ENCODE measurements around the gene KLK13. TPM values are rescaled to one million over a fixed set of nuclear protein-coding genes. Genes with fewer than 3 reads are reported as not detected.

Gene KLK13
- total RNA-seq, 2 donors from 2014 or later = not detected

DNA sequence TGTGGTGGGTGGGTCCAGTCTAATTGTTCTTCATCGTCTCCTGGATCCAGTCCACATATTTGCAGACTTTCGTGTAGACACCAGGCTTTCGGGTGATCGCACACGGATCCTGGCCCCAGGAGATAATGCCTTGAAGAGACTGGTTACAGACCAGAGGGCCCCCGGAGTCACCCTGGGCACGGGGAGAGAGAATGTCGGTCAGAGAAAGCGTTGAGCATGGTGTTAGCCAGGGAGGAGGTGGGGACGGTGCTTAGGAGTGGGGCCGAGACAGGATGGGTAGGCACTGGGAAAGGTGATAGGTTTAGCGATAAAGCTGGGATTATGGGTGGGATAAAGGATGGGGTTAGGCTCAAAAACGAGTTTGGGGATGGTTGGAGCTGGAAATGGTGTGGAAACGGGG, 42.4 kb downstream of the KLK13 start:
- Histone ChIP-seq H3K27me3 (peaks cover 27% of the 10 kb centered on the region), H3K9me3 (no peaks in the 10 kb centered on the region), H3K4me3 (no peak overlapping the region), H3K4me1 (peaks cover 7% of the 10 kb centered on the region), H3K27ac (no peak overlapping the region), H3K9ac (ENCODE audit: low read depth in 2 of 2, low read length in 2 of 2) (no peak overlapping the region), H3K36me3 (no peaks in the 10 kb centered on the region)
- TF ChIP-seq, protein P1, sequence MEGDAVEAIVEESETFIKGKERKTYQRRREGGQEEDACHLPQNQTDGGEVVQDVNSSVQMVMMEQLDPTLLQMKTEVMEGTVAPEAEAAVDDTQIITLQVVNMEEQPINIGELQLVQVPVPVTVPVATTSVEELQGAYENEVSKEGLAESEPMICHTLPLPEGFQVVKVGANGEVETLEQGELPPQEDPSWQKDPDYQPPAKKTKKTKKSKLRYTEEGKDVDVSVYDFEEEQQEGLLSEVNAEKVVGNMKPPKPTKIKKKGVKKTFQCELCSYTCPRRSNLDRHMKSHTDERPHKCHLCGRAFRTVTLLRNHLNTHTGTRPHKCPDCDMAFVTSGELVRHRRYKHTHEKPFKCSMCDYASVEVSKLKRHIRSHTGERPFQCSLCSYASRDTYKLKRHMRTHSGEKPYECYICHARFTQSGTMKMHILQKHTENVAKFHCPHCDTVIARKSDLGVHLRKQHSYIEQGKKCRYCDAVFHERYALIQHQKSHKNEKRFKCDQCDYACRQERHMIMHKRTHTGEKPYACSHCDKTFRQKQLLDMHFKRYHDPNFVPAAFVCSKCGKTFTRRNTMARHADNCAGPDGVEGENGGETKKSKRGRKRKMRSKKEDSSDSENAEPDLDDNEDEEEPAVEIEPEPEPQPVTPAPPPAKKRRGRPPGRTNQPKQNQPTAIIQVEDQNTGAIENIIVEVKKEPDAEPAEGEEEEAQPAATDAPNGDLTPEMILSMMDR (IDR thresholded peaks at IDR 0.05) = no peak
- DNase-seq = no peak
- intact Hi-C loops (cut with DNase I) = loop anchor here (5.0 to 10.0 kb wide), 2 partner anchors 70 to 152 kb away; no protein-coding TSS in a partner anchor

DNA sequence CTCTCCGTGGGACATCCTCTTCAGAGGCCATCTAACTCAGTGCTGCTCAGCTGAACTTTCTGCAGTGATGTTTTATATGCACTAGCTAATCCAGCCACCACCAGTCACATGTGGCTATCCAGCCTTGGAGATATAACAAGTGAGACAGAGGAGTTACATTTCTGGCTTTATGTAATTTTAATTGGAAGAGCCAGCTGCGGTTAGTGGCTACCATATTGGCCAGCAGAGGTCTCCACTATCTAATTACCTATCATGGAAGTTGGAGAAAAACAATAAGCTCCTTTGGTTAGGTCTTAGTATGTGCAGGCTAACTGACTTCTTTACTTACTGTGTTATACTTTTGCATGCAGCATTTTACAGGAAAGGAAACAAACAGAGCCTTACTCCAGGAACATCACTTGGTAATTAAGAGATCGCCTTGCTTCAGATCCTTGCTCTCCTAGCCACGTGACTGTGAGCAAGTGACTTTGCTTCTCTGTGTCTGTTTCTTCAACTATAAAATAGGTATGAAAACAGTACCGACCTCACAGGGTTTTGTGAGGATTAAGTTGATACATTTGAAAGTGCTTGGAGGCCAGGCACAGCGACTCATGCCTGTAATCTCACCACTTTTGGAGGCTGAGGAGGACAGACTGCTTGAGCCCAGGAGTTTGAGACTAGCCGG, 43.8 kb downstream of the KLK13 start:
- TF ChIP-seq, protein P1 (IDR thresholded peaks at IDR 0.05) = peak; percentile 56
- Histone ChIP-seq H3K27me3 (peaks cover 27% of the 10 kb centered on the region), H3K9ac (ENCODE audit: low read depth in 2 of 2, low read length in 2 of 2) (no peak overlapping the region), H3K27ac (no peak overlapping the region), H3K9me3 (no peaks in the 10 kb centered on the region), H3K4me3 (no peak overlapping the region), H3K4me1 (peaks cover 7% of the 10 kb centered on the region), H3K36me3 (no peaks in the 10 kb centered on the region)
- DNase-seq = no peak
- intact Hi-C loops (cut with DNase I) = loop anchor here (5.0 to 10.0 kb wide), 2 partner anchors 71 to 154 kb away; no protein-coding TSS in a partner anchor

DNA sequence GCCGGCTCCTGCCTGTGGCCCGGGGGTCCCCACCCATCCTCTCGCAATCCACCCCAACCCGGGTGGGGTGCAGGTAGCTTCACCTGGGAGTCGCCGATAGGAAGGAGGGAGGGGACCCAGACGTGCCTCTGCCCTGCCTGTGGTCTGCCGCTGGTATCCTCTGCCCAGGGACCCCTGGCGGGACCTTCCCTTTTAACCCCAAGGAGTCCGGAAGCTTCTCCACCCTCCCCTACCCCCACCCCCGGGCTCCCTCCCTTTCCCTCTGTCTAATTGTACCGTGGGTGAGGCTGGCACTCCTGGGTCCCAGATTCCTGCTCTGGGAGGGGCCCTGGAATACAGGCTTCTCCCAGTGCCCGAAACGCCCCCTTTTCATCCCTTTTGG, 45.4 kb downstream of the KLK13 start, which contains the start of gene KLK10:
Gene KLK10, minus strand, starts transcription at position 166 of the 382 bp plus-strand sequence. CDS start 579 bp downstream, outside the sequence.
- TF ChIP-seq, protein P1 (IDR thresholded peaks at IDR 0.05) = no peak
- Histone ChIP-seq H3K9ac (ENCODE audit: low read depth in 2 of 2, low read length in 2 of 2) (no peak within 1 kb of the TSS), H3K27ac (no peak within 1 kb of the TSS), H3K9me3 (no peaks in the 10 kb centered on the region), H3K4me1 (peaks cover 7% of the 10 kb centered on the region), H3K4me3 (peak within 1 kb of the TSS; percentile 2), H3K36me3 (no peaks in the 10 kb centered on the region), H3K27me3 (peaks cover 26% of the 10 kb centered on the region)
- no peak for DNase-seq
- intact Hi-C loops (cut with DNase I) = no loop called here

DNA sequence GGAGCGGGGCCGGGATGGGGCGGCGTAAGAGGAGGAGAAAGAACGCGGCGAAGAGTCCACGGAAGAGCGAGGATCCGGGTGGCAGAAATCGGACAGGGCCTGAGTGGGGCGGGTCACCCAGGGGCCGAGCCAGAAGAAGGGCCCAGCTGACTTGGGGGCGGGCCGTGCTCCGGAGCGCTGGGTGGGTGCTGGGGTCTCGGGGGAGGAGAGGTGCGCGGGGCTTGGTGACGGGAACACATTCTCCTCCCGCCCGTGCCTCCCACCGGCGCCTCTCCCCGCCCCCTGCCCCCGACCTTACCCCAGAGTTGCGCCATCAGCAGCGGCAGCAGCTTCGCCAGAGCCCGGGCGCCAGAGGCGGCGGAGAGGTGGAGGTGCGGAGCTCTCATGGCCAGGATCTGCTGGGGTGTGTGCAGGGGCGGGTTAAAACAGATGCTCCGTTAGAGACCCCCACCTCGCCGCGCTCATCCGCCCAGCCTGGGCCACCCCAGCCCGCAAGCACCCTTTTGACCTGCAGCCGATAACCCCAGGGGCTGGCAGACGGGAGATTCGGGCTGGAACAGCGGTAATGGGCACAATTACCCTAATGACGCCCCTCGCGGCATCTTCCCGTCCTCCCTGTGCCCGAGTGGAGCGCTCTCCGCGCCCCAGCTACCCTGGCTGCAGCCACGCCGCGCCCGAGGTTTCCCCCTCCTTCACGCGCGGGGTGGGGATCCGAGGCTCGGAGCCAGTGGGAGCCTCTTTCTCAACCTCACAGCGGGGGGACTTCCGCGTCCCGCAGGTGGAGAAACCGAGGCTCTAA, 45.9 kb downstream of the KLK13 start:
- H3K9me3 ChIP-seq = no peaks in the 10 kb centered on the region
- TF ChIP-seq, protein P1 (IDR thresholded peaks at IDR 0.05) = no peak
- peak overlapping the region; percentile 2 for H3K4me3 ChIP-seq
- peaks cover 7% of the 10 kb centered on the region for H3K4me1 ChIP-seq
- peaks cover 26% of the 10 kb centered on the region for H3K27me3 ChIP-seq
- H3K9ac ChIP-seq (ENCODE audit: low read depth in 2 of 2, low read length in 2 of 2) = no peak overlapping the region
- intact Hi-C loops (cut with DNase I) = no loop called here
- H3K27ac ChIP-seq = no peak overlapping the region
- H3K36me3 ChIP-seq = no peaks in the 10 kb centered on the region
- no peak for DNase-seq

DNA sequence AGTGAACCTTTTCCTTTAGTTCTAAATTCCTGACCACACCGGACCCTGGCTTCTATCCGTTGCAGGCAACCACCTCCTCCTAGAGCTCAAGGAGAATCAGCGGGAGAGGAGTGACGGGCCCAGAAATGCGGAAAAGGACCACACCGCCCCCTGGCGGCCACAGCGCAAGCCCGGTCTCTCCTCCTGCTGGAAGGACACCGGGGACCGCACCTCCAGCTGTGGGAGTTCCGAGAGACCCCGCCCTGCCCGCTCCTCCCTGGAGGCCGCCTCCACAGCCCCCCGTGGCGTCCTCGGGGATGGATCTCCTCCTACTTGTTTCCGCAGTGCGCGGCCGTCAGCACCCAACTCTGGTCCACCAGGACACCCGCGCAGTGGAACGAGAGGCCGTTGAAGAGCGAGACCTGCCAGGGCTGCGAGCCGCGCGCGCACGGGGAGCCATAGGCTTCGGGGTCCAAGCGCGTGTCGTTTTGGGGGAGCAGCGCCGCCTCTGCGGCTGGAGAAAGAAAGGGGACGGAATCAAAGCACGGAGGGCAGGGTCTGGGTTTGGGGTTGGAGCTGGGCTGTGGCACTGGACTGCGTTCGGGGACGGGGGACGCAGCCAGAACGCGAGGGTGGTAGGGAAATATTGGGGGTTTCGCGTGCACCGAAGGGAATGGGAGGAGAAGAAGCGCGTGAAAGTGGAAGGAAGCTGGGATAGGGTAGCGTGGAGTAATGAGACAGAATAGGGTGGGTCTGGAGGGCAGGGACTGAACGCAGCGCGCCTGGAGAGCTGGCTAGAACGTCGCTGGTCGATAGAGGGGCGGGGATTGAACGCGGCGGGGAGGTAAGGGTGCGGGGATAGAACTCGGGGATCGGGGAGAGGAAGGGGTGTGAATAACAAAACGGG, 47.9 kb downstream of the KLK13 start:
- no peak overlapping the region for H3K4me3 ChIP-seq
- H3K27ac ChIP-seq = no peak overlapping the region
- no peak for DNase-seq
- peaks cover 26% of the 10 kb centered on the region for H3K27me3 ChIP-seq
- H3K4me1 ChIP-seq = peaks cover 7% of the 10 kb centered on the region
- H3K9me3 ChIP-seq = no peaks in the 10 kb centered on the region
- intact Hi-C loops (cut with DNase I) = no loop called here
- TF ChIP-seq, protein P1 (IDR thresholded peaks at IDR 0.05) = peak; percentile 59
- no peaks in the 10 kb centered on the region for H3K36me3 ChIP-seq
- no peak overlapping the region for H3K9ac ChIP-seq (ENCODE audit: low read depth in 2 of 2, low read length in 2 of 2)
